HFFc6 (cell line): ENCODE results near the gene GPLD1. TPM values are rescaled to one million over a fixed set of nuclear protein-coding genes. Genes with fewer than 3 reads are reported as not detected.

Experiments
- DNase-seq: peaks from one replicate; pipeline ENCODE4 v3.0.0-alpha.2; 2018
- H3K27ac Mint-ChIP-seq: 2 replicates; pipeline ENCODE4 v1.8.0; 2020; ENCODE audit warnings: mild to moderate bottlenecking, mixed read lengths
- H3K27me3 Mint-ChIP-seq: 2 replicates; pipeline ENCODE4 v1.8.0; 2021; ENCODE audit warnings: mild to moderate bottlenecking, moderate library complexity, mixed read lengths; ENCODE audit not compliant: insufficient read depth
- H3K36me3 Mint-ChIP-seq: 2 replicates; pipeline ENCODE4 v1.8.0; 2021; ENCODE audit warnings: low read depth, mixed read lengths
- H3K4me1 Mint-ChIP-seq: 2 replicates; pipeline ENCODE4 v1.8.0; 2020; ENCODE audit warnings: low read depth, mixed read lengths
- H3K4me3 Mint-ChIP-seq: 2 replicates; pipeline ENCODE4 v1.8.0; 2020; ENCODE audit warnings: mild to moderate bottlenecking, moderate library complexity, mixed read lengths
- H3K9me3 Mint-ChIP-seq: 2 replicates; pipeline ENCODE4 v1.8.0; 2020; ENCODE audit warnings: mild to moderate bottlenecking, mixed read lengths
- total RNA-seq, 6 experiments: library from RNA; stranded (reverse); fragmentation: NEBNext Ultra II Directional; extraction: Animal tissue kit (Norgen Biotek cat#: 25700); gene quantifications; 2 replicates in 1 of 6; 3 replicates in 5 of 6; pipeline ENCODE4 v1.2.3, GENCODE V29; 2021
- TF ChIP-seq, protein P1 (sequence below): fragments of 200-600 bp; sonication (generic); IDR thresholded peaks from 2 replicates; pipeline ENCODE4 v1.5.0; 2021; ENCODE audit warnings: antibody characterized with exemption, mild to moderate bottlenecking

Gene GPLD1
- total RNA-seq, 6 experiments from 2014 or later = 0.14 to 0.39 (median 0.22) TPM

DNA sequence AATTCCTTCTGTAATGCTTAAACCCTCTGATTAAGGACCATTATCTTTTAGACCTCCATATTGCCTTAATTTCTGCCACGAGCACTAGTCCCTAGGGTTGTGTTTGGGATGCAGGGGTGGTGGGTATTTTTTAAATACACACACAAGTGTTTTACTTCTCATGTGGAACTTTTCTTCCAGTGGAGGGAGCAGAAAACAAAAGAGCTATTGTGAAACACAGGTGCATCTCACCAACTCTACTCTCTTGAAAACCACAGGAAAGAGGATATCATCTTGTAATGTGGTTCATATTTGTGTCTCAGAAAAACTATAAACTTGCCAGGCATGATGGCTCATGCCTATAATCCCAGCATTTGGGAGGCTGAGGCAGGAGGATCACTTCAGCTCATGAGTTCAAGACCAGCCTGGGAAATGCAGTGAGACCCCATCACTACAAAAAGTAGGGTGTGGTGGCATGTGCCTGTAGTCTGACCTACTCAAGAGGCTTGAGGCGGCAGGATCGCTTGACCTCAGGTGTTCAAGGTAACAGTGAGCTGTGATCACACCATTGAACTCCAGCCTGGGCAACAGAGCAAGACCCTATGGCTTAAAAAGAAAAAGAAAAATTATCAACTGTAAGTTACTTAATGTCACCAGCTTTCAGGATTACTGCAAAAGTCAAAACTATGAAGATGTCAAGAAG lies 49.4 kb downstream of the GPLD1 start:
- Mint-ChIP-seq H3K27ac (no peak overlapping the region), H3K4me3 (no peak overlapping the region), H3K36me3 (no peaks in the 10 kb centered on the region), H3K27me3 (peaks cover 9% of the 10 kb centered on the region), H3K4me1 (peaks cover 11% of the 10 kb centered on the region), H3K9me3 (no peaks in the 10 kb centered on the region)
- DNase-seq = no peak
- TF ChIP-seq, protein P1, sequence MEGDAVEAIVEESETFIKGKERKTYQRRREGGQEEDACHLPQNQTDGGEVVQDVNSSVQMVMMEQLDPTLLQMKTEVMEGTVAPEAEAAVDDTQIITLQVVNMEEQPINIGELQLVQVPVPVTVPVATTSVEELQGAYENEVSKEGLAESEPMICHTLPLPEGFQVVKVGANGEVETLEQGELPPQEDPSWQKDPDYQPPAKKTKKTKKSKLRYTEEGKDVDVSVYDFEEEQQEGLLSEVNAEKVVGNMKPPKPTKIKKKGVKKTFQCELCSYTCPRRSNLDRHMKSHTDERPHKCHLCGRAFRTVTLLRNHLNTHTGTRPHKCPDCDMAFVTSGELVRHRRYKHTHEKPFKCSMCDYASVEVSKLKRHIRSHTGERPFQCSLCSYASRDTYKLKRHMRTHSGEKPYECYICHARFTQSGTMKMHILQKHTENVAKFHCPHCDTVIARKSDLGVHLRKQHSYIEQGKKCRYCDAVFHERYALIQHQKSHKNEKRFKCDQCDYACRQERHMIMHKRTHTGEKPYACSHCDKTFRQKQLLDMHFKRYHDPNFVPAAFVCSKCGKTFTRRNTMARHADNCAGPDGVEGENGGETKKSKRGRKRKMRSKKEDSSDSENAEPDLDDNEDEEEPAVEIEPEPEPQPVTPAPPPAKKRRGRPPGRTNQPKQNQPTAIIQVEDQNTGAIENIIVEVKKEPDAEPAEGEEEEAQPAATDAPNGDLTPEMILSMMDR = no peak

DNA sequence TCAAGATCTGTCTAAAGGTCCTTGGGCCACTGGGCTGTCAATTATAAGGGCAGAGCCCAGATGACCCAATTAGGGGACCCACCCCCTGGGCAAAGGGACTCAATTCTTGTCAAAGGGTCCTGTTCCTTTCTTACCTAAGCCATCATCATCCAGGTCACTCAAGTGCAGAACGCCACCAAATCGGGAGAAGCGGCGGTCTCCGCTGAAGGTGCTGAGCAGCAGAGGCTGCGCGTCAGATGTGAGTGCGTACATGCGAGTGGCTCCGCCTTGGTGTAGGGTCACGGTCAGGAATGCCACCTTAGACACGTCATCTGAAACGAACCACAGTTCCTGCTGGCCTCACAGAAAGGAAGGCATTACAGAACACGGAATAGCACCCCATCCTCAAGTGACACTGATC lies 52.4 kb downstream of the GPLD1 start:
- DNase-seq = no peak
- Mint-ChIP-seq H3K36me3 (no peaks in the 10 kb centered on the region), H3K4me3 (no peak overlapping the region), H3K4me1 (no peaks in the 10 kb centered on the region), H3K9me3 (no peaks in the 10 kb centered on the region), H3K27me3 (peaks cover 9% of the 10 kb centered on the region), H3K27ac (no peak overlapping the region)
- TF ChIP-seq, protein P1 = no peak

DNA sequence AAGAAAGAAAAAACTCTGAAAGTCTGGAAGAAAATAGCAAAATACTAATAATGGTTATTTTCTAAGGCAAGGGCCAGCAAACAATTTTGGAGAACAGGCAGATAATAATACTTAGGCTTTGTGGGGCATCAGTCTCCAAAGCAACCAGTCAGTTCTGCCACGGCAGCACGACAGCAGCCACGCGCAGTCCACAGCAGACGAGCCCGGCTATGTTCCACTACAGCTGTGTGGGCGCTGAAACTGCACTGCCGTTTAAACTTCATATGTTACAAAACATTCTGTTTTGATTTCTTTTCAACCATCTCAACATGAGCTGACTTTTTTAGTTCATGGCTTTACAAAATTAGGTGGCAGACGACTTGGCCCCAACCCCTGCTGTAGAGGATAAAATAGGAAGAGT lies 56.8 kb downstream of the GPLD1 start:
- H3K36me3 Mint-ChIP-seq = no peaks in the 10 kb centered on the region
- no peak for DNase-seq

DNA sequence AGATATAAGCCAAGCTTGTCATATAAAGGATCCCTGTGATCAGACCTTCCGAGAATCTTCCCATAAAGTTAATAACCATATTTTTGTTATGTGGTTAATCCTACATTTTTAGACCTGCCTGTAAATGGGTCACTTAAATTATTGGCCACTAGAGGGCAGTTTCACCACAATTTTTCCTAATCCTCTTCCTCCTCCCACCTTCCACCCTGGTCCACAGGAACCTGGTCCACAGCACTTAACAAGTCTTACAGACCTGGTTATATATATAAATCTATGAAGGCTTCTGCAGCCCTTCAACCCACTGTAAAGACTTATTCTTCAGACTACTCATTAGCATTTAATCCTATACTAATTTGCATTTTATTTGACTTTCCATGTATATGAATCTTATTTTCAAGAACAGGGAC lies 58.3 kb downstream of the GPLD1 start:
- H3K4me1 Mint-ChIP-seq = peaks cover 36% of the 10 kb centered on the region
- no peaks in the 10 kb centered on the region for H3K9me3 Mint-ChIP-seq
- no peak overlapping the region for H3K27ac Mint-ChIP-seq
- TF ChIP-seq, protein P1 = peak; percentile 89
- H3K36me3 Mint-ChIP-seq = no peaks in the 10 kb centered on the region
- H3K27me3 Mint-ChIP-seq = no peaks in the 10 kb centered on the region
- H3K4me3 Mint-ChIP-seq = no peak overlapping the region
- peak; percentile 33 for DNase-seq

More for the DNA sequence above, 56.8 kb downstream of the GPLD1 start:
- TF ChIP-seq, protein P1 = no peak
- H3K4me1 Mint-ChIP-seq = peaks cover 30% of the 10 kb centered on the region
- H3K4me3 Mint-ChIP-seq = no peak overlapping the region
- no peaks in the 10 kb centered on the region for H3K9me3 Mint-ChIP-seq
- no peak overlapping the region for H3K27ac Mint-ChIP-seq
- peaks cover 5% of the 10 kb centered on the region; the same call in 1 of the 2 replicates for H3K27me3 Mint-ChIP-seq

DNA sequence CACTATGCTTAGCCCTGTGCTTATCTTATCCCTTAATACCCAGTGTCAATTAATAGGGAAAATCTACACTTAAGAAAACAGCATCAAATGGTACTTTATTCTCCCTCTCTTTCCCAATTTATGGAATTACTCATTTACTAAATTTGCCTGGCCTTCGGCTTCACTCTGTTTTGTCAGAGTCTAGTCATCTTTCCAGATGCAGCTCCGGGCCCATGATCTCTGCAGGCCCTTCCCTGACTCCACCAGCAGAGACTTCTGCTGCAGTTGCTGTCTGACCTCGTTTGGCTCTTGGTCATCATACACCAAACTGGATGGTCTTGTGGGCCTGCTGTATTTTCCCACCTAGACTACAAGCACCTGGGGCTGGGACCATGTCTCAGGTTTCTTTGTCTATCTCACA lies 59.3 kb downstream of the GPLD1 start:
- H3K36me3 Mint-ChIP-seq = no peaks in the 10 kb centered on the region
- no peaks in the 10 kb centered on the region for H3K9me3 Mint-ChIP-seq
- peaks cover 36% of the 10 kb centered on the region for H3K4me1 Mint-ChIP-seq
- DNase-seq = peak; percentile 36
- H3K27me3 Mint-ChIP-seq = no peaks in the 10 kb centered on the region
- H3K27ac Mint-ChIP-seq = peak overlapping the region; percentile 10
- TF ChIP-seq, protein P1 = no peak
- H3K4me3 Mint-ChIP-seq = no peak overlapping the region
